T-cell (primary cell): Measurements from ENCODE around the gene RADIL. TPM values are rescaled to one million over a fixed set of nuclear protein-coding genes. Genes with fewer than 3 reads are reported as not detected.

Experiments
- ATAC-seq, 4 experiments: fragments of 200-7000 bp in 3 of 4; fragments of 150-1000 bp in 1 of 4; cut with Tn5 transposase; replicated peaks in 1 of 4; 1 replicate in 3 of 4; 2 replicates in 1 of 4; pipeline ENCODE4 v1.10.0; 2021; ENCODE audit warnings: moderate library complexity in 3 of 4, mild to moderate bottlenecking in 2 of 4, moderate number of reproducible peaks in 1 of 4
- CTCF ChIA-PET, 2 donors: fragments of 300-600 bp; sonication (Branson Sonifier 250); formaldehyde crosslinking; loops; one replicate each; lab custom pipeline; 2022; ENCODE audit warnings: antibody characterized with exemption in 2 of 2; lab: Charles Lee
- POLR2A ChIA-PET, 2 donors: fragments of 300-600 bp; sonication (Branson Sonifier 250); formaldehyde crosslinking; loops; one replicate each; lab custom pipeline; 2022; ENCODE audit warnings: antibody characterized with exemption in 2 of 2; lab: Charles Lee
- DNase-seq, 35 experiments: peaks; one replicate each; pipeline versions ENCODE4 v3.0.0 to v3.0.0-alpha.2; 2013 to 2023
- H3K27ac ChIP-seq: one replicate; pipeline ENCODE4 v1.5.1; 2013; ENCODE audit warnings: low read length
- H3K27me3 ChIP-seq, 2 experiments: replicated peaks in 1 of 2; 1 replicate in 1 of 2; 2 replicates in 1 of 2; pipeline versions ENCODE4 v1.6.1 to v1.7.0; 2013; ENCODE audit warnings: low read length in 1 of 2, mixed read lengths in 1 of 2; ENCODE audit not compliant: control insufficient read depth in 2 of 2, insufficient read depth in 2 of 2; ENCODE audit errors: extremely low read depth in 1 of 2
- H3K36me3 ChIP-seq, 2 donors: 1 replicate in 1 of 2; 2 replicates in 1 of 2; pipeline versions ENCODE4 v1.6.1 to v1.7.0; 2013; ENCODE audit warnings: low read length in 1 of 2; ENCODE audit not compliant: control insufficient read depth in 2 of 2, insufficient read depth in 1 of 2; ENCODE audit errors: extremely low read depth in 1 of 2
- H3K4me1 ChIP-seq, 2 experiments: 1 replicate in 1 of 2; 2 replicates in 1 of 2; pipeline versions ENCODE4 v1.6.1 to v1.7.0; 2013; ENCODE audit warnings: low read length in 2 of 2, mixed read lengths in 1 of 2; ENCODE audit not compliant: insufficient read depth in 2 of 2, control insufficient read depth in 1 of 2; ENCODE audit errors: extremely low read depth in 1 of 2
- H3K4me3 ChIP-seq, 2 donors: 1 replicate in 1 of 2; 2 replicates in 1 of 2; pipeline versions ENCODE4 v1.5.1 to v1.7.0; 2013; ENCODE audit warnings: mild to moderate bottlenecking in 2 of 2, low read length in 1 of 2, moderate library complexity in 1 of 2; ENCODE audit not compliant: control insufficient read depth in 1 of 2; ENCODE audit errors: extremely low read depth in 1 of 2
- H3K9me3 ChIP-seq: 2 replicates; pipeline ENCODE4 v1.7.0; 2013
- H3K27ac Mint-ChIP-seq, 2 donors: one replicate each; pipeline ENCODE4 v1.8.0; 2020 to 2021; ENCODE audit warnings: mild to moderate bottlenecking in 2 of 2, mixed read lengths in 2 of 2
- H3K27me3 Mint-ChIP-seq, 2 donors: one replicate each; pipeline ENCODE4 v1.8.0; 2021 to 2022; ENCODE audit warnings: mixed read lengths in 2 of 2
- H3K36me3 Mint-ChIP-seq: one replicate; pipeline ENCODE4 v1.8.0; 2021; ENCODE audit warnings: mixed read lengths
- H3K4me1 Mint-ChIP-seq, 3 donors: one replicate each; pipeline ENCODE4 v1.8.0; 2020 to 2022; ENCODE audit warnings: mixed read lengths in 3 of 3, mild to moderate bottlenecking in 1 of 3
- H3K4me3 Mint-ChIP-seq, 3 donors: one replicate each; pipeline ENCODE4 v1.8.0; 2020 to 2022; ENCODE audit warnings: mild to moderate bottlenecking in 3 of 3, mixed read lengths in 3 of 3, moderate library complexity in 3 of 3
- H3K9me3 Mint-ChIP-seq, 3 donors: one replicate each; pipeline ENCODE4 v1.8.0; 2020 to 2022; ENCODE audit warnings: mixed read lengths in 3 of 3
- WGBS: methylation state at CpG from one replicate; pipeline ENCODE4 v1.1.5; 2013; ENCODE audit warnings: missing lambda C conversion rate; ENCODE audit not compliant: insufficient coverage; 5-methylcytosine and 5-hydroxymethylcytosine counted together
- total RNA-seq, 35 experiments: library from RNA in 6 of 35; stranded (reverse) in 6 of 35; fragments of 120-200 nt in 1 of 35; gene quantifications; one replicate each; pipeline versions ENCODE4 v1.2.1 to v1.2.4 and lab custom pipeline; 2013 to 2026

The RADIL gene
- total RNA-seq, 5 donors from 2014 or later (not counting 1 experiment from before 2014, with no cell fraction given): 0.20 to 0.30 TPM; not detected in 3

DNA sequence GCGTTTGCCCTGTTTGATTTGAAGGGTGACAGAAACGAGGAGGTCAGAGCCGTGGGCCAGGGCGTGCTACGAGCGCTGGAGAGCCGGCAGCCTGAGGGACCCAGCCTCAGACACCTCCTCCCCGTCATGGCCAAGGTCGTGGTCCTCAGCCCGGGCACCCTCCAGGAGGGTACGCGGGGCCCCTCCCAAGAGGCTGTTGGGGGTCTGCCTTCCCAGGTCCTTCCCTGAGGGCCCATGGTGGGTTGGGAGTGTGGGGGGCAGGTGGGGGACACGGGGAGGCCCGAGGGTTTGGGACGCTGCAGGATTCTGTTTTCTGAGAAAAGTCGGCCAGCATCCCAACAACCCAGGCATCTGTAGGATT is 100.2 kb downstream of the RADIL start:
- no peaks in the 10 kb centered on the region for H3K27me3 Mint-ChIP-seq
- ChIA-PET CTCF (no interaction called here), POLR2A (no interaction called here)
- H3K27ac Mint-ChIP-seq: no peak overlapping the region
- peaks cover 0 to 2% of the 10 kb centered on the region in 2 experiments for H3K4me1 ChIP-seq
- H3K27ac ChIP-seq: no peak overlapping the region
- H3K4me1 Mint-ChIP-seq: peaks cover 6 to 9% (median 8%) of the 10 kb centered on the region in 3 donors
- DNase-seq (no peak), ATAC-seq (no peak)
- WGBS: 100% methylated on average over 7 of the region's 16 CpGs
- H3K4me3 Mint-ChIP-seq: no peak overlapping the region
- H3K36me3 Mint-ChIP-seq: peaks cover 19% of the 10 kb centered on the region
- no peaks in the 10 kb centered on the region for H3K9me3 Mint-ChIP-seq
- no peaks in the 10 kb centered on the region for H3K9me3 ChIP-seq
- no peaks in the 10 kb centered on the region for H3K27me3 ChIP-seq
- peaks cover 46 to 80% of the 10 kb centered on the region in 2 donors for H3K36me3 ChIP-seq
- no peak overlapping the region for H3K4me3 ChIP-seq

DNA sequence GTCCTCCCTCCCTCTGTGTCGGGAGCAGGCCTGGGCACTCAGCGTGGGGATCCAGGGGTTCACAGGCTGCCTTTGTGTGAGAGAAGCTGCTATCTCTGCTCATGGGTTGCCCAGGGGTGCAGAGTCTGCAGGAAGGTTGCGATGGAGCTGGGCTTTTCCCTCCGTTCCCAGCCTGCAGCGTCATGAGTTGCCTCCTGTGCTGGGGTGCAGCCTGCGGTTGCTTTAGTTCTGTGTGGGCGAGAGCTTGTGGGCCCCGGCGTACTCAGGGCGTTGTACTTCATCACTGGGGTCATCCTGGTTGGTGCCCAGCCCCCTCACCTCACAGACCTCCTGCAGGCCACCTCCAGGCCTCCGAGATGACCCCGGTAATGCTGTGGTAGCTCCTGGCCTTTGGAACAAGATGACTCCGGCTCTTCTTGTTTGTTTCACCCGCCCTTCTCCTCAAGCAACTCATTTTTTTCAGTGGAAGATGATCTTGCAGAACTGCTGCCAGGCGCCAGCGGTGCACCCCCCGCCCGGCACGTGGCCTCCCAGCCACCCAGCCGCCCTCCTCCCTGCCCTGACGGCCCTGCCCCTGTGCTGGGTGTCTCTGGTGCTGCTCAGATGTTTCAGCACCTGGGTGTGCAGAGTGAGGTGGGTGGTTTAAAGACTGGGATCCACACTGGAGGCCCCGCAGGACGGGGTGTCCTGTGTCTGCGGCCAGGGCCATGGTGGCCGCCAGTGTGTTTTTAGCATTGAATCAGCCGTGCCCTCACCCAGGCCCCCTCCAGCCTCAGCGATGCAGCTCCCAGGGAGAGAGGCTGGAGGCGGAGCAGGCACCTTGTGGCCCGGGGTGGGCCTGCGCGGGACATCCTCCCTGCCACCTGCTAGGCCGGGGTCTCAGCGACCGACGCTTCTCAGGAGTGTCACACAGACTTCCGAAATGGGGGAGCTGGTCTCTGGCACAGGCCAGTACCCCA is 100.9 kb downstream of the RADIL start:
- Mint-ChIP-seq H3K9me3 (no peaks in the 10 kb centered on the region), H3K4me1 (peaks cover 13 to 15% (median 14%) of the 10 kb centered on the region in 3 donors), H3K27me3 (no peaks in the 10 kb centered on the region), H3K4me3 (no peak overlapping the region), H3K36me3 (peaks cover 19% of the 10 kb centered on the region), H3K27ac (no peak overlapping the region)
- no peaks in the 10 kb centered on the region for H3K9me3 ChIP-seq
- DNase-seq: no peak
- ATAC-seq: no peak
- ChIA-PET POLR2A (no interaction called here), CTCF (interaction anchor here in 1 of 2 donors (0.6 kb wide), 1 partner anchor 151 kb away, joined by 3 read pairs; no protein-coding TSS in a partner anchor)
- WGBS: 95% methylated on average over 31 of the region's 36 CpGs
- no peak overlapping the region for H3K27ac ChIP-seq
- peaks cover 0 to 9% of the 10 kb centered on the region in 2 experiments for H3K4me1 ChIP-seq
- H3K36me3 ChIP-seq: peaks cover 40 to 77% of the 10 kb centered on the region in 2 donors
- H3K27me3 ChIP-seq: no peaks in the 10 kb centered on the region
- no peak overlapping the region for H3K4me3 ChIP-seq

DNA sequence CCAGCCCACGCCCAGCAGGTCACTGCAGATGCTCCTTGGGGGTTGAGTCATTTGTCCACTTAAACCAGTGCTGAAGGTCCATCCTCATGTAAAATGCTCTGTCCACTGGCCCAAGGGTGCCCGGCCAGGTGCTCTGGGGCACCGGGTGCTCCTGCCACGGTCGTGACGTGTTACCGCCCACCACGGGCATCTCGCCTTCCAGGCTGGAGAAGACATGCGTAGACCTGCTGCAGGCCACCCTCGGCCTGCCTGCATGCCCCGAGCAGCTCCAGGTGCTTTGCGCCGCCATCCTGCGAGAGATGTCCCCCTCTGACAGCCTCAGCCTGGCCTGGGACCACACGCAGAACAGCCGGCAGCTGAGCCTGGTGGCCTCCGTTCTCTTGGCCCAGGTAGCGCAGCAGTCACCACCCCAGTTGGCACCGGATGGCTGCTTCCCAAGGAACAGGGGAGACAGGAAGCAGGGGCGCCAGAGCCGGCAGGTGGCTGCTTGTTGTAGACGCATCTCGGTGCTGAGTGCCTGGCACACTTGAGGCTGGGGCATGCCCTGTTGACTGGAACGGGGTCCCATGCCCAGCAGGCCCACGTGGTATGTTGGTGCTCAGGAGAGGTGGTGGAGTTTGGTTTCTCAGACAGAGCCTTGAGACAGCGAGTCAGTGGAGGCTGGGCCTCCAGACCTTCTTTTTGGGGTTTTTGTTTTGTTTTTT is 102.0 kb downstream of the RADIL start:
- H3K27me3 Mint-ChIP-seq: no peaks in the 10 kb centered on the region
- no peaks in the 10 kb centered on the region for H3K9me3 Mint-ChIP-seq
- H3K27me3 ChIP-seq: no peaks in the 10 kb centered on the region
- no peak overlapping the region for H3K4me3 ChIP-seq
- peaks cover 6 to 18% of the 10 kb centered on the region in 2 experiments for H3K4me1 ChIP-seq
- no peaks in the 10 kb centered on the region for H3K9me3 ChIP-seq
- 97% methylated on average over 27 of the region's 27 CpGs for WGBS
- no peak for ATAC-seq
- no peak for DNase-seq
- no peak overlapping the region for H3K27ac Mint-ChIP-seq
- no peak overlapping the region for H3K4me3 Mint-ChIP-seq
- peaks cover 22% of the 10 kb centered on the region for H3K36me3 Mint-ChIP-seq
- H3K36me3 ChIP-seq: peaks cover 39 to 67% of the 10 kb centered on the region in 2 donors
- ChIA-PET POLR2A (no interaction called here), CTCF (interaction anchor here in 1 of 2 donors (0.6 kb wide), 1 partner anchor 113 kb away, joined by 5 read pairs; no protein-coding TSS in a partner anchor)
- peaks cover 23 to 25% (median 24%) of the 10 kb centered on the region in 3 donors for H3K4me1 Mint-ChIP-seq
- H3K27ac ChIP-seq: no peak overlapping the region

- H3K4me3 Mint-ChIP-seq: no peak overlapping the region
- no CpG with 5 or more reads among the region's 5 CpGs for WGBS
- Histone ChIP-seq H3K4me3 (no peak overlapping the region), H3K36me3 (peaks cover 21 to 45% of the 10 kb centered on the region in 2 donors), H3K4me1 (peaks cover 16 to 34% of the 10 kb centered on the region in 2 experiments), H3K27ac (no peak overlapping the region), H3K9me3 (no peaks in the 10 kb centered on the region), H3K27me3 (no peaks in the 10 kb centered on the region)
- ATAC-seq: no peak
- H3K9me3 Mint-ChIP-seq: no peaks in the 10 kb centered on the region
- H3K27ac Mint-ChIP-seq: no peak overlapping the region
- H3K27me3 Mint-ChIP-seq: peaks cover 0 to 2% of the 10 kb centered on the region in 2 donors
- H3K36me3 Mint-ChIP-seq: peaks cover 22% of the 10 kb centered on the region
- DNase-seq: no peak
- ChIA-PET CTCF (interaction anchor here in 1 of 2 donors (1.1 kb wide), 1 partner anchor 195 kb away, joined by 3 read pairs; no protein-coding TSS in a partner anchor), POLR2A (no interaction called here)
- peaks cover 42 to 47% (median 45%) of the 10 kb centered on the region in 3 donors for H3K4me1 Mint-ChIP-seq
Measured at GRCh38 chr7:4779118-4779517, 104.4 kb downstream of the RADIL start.

DNA sequence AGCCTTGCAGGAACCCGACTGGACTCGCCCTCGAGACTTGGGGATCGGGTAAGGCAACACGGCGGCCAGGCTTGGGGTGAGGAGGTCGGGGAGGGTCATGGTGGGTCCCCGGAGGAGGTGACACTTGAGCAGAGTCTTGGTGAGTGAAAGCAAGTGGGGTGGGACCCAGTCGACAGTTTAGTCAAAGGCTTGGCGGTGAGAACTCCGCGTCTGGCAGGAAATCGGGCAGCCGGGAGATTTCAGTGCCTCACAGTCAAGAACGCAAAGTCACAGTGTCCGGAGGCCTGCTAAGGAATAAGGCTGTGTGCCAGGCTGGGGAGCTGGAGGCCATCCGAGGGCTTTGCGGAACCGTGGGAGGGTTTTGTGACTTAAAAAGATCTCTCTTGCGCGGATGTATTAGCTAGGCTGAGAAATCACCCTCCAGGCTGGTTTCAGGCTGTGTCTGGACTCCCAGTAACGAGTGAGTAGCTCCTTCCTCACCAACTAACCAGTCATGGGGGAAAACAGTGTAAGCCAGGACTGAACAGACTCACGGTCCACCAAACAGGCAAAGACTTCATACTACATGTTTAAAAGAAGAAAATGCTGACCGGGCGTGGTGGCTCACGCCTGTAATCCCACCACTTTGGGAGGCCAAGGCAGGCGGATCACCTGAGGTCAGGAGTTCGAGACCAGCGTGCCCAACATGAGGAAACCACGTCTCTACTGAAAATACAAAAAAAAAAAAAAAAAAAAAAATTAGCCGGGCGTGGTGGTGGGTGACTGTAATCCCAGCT is 107.5 kb downstream of the RADIL start:
- no peaks in the 10 kb centered on the region for H3K9me3 Mint-ChIP-seq
- peak overlapping the region; percentile 97 to 99 for H3K27ac Mint-ChIP-seq
- POLR2A ChIA-PET: interaction anchor here (0.6 to 1.5 kb wide), 5 partner anchors 25 to 367 kb away, joined by 3 to 5 read pairs (median 3); no protein-coding TSS in a partner anchor
- DNase-seq: peak in 31 of 35 experiments; percentile 34 to 71 (median 51)
- H3K4me3 Mint-ChIP-seq: peak overlapping the region; percentile 98
- Histone ChIP-seq H3K27ac (peak overlapping the region; percentile 95), H3K36me3 (peaks cover 7 to 15% of the 10 kb centered on the region in 2 donors), H3K4me3 (peak overlapping the region; percentile 91 to 94), H3K27me3 (no peaks in the 10 kb centered on the region), H3K9me3 (no peaks in the 10 kb centered on the region), H3K4me1 (peaks cover 16 to 36% of the 10 kb centered on the region in 2 experiments)
- CTCF ChIA-PET: interaction anchor here (0.5 to 2.1 kb wide), 8 partner anchors 16 to 901 kb away, joined by 3 to 13 read pairs (median 4); no protein-coding TSS in a partner anchor
- H3K4me1 Mint-ChIP-seq: peaks cover 48 to 50% (median 50%) of the 10 kb centered on the region in 3 donors
- peak; percentile 28 to 56 (median 54) for ATAC-seq
- peaks cover 12% of the 10 kb centered on the region for H3K36me3 Mint-ChIP-seq
- 2% methylated on average over 15 of the region's 32 CpGs for WGBS
- peaks cover 0 to 2% of the 10 kb centered on the region in 2 donors for H3K27me3 Mint-ChIP-seq
